ENCODE results near the gene FHL1. TPM values are rescaled to one million over a fixed set of nuclear protein-coding genes. Genes with fewer than 3 reads are reported as not detected.

FHL1 gene
- total RNA-seq, 1 donor from 2014 or later = 6.4 TPM

GRCh38 chrX:136146614-136147314, 569 bp upstream of the FHL1 start:
- POLR2A ChIA-PET = no interaction called here
- H3K27me3 Mint-ChIP-seq = peaks cover 4% of the 10 kb centered on the region
- peak overlapping the region; percentile 83 for H3K4me3 Mint-ChIP-seq
- peak overlapping the region; percentile 30 for H3K27ac Mint-ChIP-seq
- peak; percentile 16 for DNase-seq
- peaks cover 21% of the 10 kb centered on the region for H3K4me1 Mint-ChIP-seq
- peak; percentile 35 for ATAC-seq (ENCODE audit: low read depth)
- H3K36me3 Mint-ChIP-seq (ENCODE audit: low read depth) = no peaks in the 10 kb centered on the region
- intact Hi-C loops (cut with micrococcal nuclease) = loop anchor here (5.0 kb wide), 1 partner anchor 81 kb away; no protein-coding TSS in a partner anchor
- H3K9me3 Mint-ChIP-seq = no peaks in the 10 kb centered on the region
- CTCF ChIA-PET = interaction anchor here (1.2 kb wide), 1 partner anchor 16 kb away, joined by 3 read pairs; no protein-coding TSS in a partner anchor
- no peak for TF ChIP-seq CTCF (IDR thresholded peaks at IDR 0.05)

- DNase-seq (peak; percentile 9), ATAC-seq (ENCODE audit: low read depth) (no peak)
- Mint-ChIP-seq H3K27me3 (peaks cover 4% of the 10 kb centered on the region), H3K27ac (no peak overlapping the region), H3K36me3 (ENCODE audit: low read depth) (no peaks in the 10 kb centered on the region), H3K4me1 (peaks cover 21% of the 10 kb centered on the region), H3K9me3 (no peaks in the 10 kb centered on the region), H3K4me3 (peak overlapping the region; percentile 62)
- intact Hi-C loops (cut with micrococcal nuclease) = loop anchor here (5.0 kb wide), 1 partner anchor 79 kb away; no protein-coding TSS in a partner anchor
- ChIA-PET CTCF (no interaction called here), POLR2A (no interaction called here)
- TF ChIP-seq CTCF (IDR thresholded peaks at IDR 0.05) = no peak
Measured at GRCh38 chrX:136147976-136148375, 643 bp downstream of the FHL1 start.

GRCh38 chrX:136148391-136148790, 1.1 kb downstream of the FHL1 start:
- no peaks in the 10 kb centered on the region for H3K9me3 Mint-ChIP-seq
- DNase-seq = no peak
- no peaks in the 10 kb centered on the region for H3K36me3 Mint-ChIP-seq (ENCODE audit: low read depth)
- peaks cover 4% of the 10 kb centered on the region for H3K27me3 Mint-ChIP-seq
- no peak overlapping the region for H3K27ac Mint-ChIP-seq
- H3K4me1 Mint-ChIP-seq = peaks cover 20% of the 10 kb centered on the region
- no peak for TF ChIP-seq CTCF (IDR thresholded peaks at IDR 0.05)
- POLR2A ChIA-PET = no interaction called here
- no peak for ATAC-seq (ENCODE audit: low read depth)
- intact Hi-C loops (cut with micrococcal nuclease) = loop anchor here (5.0 kb wide), 1 partner anchor 79 kb away; no protein-coding TSS in a partner anchor
- CTCF ChIA-PET = no interaction called here
- peak overlapping the region; percentile 62 for H3K4me3 Mint-ChIP-seq

GRCh38 chrX:136154998-136155397, 7.7 kb downstream of the FHL1 start:
- Mint-ChIP-seq H3K27ac (no peak overlapping the region), H3K36me3 (ENCODE audit: low read depth) (no peaks in the 10 kb centered on the region), H3K4me3 (no peak overlapping the region), H3K4me1 (peaks cover 11% of the 10 kb centered on the region), H3K27me3 (no peaks in the 10 kb centered on the region), H3K9me3 (no peaks in the 10 kb centered on the region)
- POLR2A ChIA-PET = no interaction called here
- DNase-seq (no peak), ATAC-seq (ENCODE audit: low read depth) (no peak)
- CTCF ChIA-PET = interaction anchor here (1.2 kb wide), 1 partner anchor 127 kb away, joined by 4 read pairs; no protein-coding TSS in a partner anchor
- intact Hi-C loops (cut with micrococcal nuclease) = no loop called here
- TF ChIP-seq CTCF (IDR thresholded peaks at IDR 0.05) = no peak

- no peaks in the 10 kb centered on the region for H3K27me3 Mint-ChIP-seq
- H3K36me3 Mint-ChIP-seq (ENCODE audit: low read depth) = no peaks in the 10 kb centered on the region
- intact Hi-C loops (cut with micrococcal nuclease) = no loop called here
- no peak for TF ChIP-seq CTCF (IDR thresholded peaks at IDR 0.05)
- ATAC-seq (ENCODE audit: low read depth) (no peak), DNase-seq (no peak)
- POLR2A ChIA-PET = no interaction called here
- H3K4me1 Mint-ChIP-seq = peaks cover 11% of the 10 kb centered on the region
- H3K4me3 Mint-ChIP-seq = no peak overlapping the region
- no peaks in the 10 kb centered on the region for H3K9me3 Mint-ChIP-seq
- CTCF ChIA-PET = no interaction called here
- H3K27ac Mint-ChIP-seq = no peak overlapping the region
Measured at GRCh38 chrX:136156560-136157117, 9.3 kb downstream of the FHL1 start.

Measured in activated B cell treated with CpG ODN at 0.5 μM for 24 hours (primary cell).